ENCODE data around the gene APCDD1L. TPM values are rescaled to one million over a fixed set of nuclear protein-coding genes. Genes with fewer than 3 reads are reported as not detected.

The APCDD1L gene
- total RNA-seq, 1 donor: 16.3 TPM

DNA sequence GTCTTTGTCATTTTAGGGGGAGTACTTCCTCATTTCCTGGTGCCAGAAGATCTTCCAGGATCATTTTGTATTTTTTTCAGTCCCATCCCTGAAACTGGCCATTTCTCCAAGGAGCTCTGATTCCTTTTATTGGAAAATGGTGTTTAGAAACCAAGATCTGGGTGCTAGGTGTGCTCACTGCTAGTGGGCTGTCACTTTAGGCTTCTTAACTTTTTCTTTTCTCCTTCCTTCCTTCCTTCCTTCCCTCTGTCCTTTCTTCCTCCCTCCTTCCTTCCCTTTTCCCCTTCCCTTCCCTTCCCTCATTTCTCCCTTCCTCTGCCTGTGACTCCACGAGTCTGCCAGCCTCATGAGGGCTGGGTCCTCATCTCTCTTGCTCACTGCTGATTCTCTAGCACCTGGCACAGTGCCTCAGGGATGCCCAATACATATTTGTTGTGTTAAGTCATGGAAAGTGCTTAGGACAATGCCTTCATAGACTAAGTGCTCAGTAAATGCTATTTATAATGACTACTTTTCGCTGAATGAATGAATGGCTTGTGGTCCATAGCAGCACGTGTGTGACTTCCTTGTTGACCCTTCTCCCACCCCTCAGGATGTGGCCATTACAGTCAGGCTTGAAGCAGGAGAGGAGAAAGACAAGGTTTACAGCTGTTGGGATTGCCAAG lies 36.9 kb downstream of the APCDD1L start:
- Histone ChIP-seq H3K79me2 (ENCODE audit: insufficient read depth, low read length) (peaks cover 50% of the 10 kb centered on the region), H3K36me3 (ENCODE audit: insufficient read depth, low read length) (peaks cover 15% of the 10 kb centered on the region), H2AFZ (ENCODE audit: low read length) (no peak overlapping the region), H3K4me1 (ENCODE audit: insufficient read depth, low read length) (peaks cover 9% of the 10 kb centered on the region), H3K9me3 (ENCODE audit: low read depth, low read length) (peaks cover 2% of the 10 kb centered on the region), H4K20me1 (ENCODE audit: insufficient read depth, low read length) (no peaks in the 10 kb centered on the region), H3K27me3 (ENCODE audit: insufficient read depth, low read length) (no peaks in the 10 kb centered on the region), H3K27ac (ENCODE audit: low read depth, low read length) (no peak overlapping the region), H3K4me2 (ENCODE audit: insufficient read depth, low read length) (no peak overlapping the region), H3K4me3 (ENCODE audit: insufficient read depth, low read length) (no peak overlapping the region)
- DNase-seq (ENCODE audit: insufficient read length, low spot score, missing footprints): no peak
- TF ChIP-seq, protein P1, sequence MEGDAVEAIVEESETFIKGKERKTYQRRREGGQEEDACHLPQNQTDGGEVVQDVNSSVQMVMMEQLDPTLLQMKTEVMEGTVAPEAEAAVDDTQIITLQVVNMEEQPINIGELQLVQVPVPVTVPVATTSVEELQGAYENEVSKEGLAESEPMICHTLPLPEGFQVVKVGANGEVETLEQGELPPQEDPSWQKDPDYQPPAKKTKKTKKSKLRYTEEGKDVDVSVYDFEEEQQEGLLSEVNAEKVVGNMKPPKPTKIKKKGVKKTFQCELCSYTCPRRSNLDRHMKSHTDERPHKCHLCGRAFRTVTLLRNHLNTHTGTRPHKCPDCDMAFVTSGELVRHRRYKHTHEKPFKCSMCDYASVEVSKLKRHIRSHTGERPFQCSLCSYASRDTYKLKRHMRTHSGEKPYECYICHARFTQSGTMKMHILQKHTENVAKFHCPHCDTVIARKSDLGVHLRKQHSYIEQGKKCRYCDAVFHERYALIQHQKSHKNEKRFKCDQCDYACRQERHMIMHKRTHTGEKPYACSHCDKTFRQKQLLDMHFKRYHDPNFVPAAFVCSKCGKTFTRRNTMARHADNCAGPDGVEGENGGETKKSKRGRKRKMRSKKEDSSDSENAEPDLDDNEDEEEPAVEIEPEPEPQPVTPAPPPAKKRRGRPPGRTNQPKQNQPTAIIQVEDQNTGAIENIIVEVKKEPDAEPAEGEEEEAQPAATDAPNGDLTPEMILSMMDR (IDR thresholded peaks at IDR 0.05; ENCODE audit: extremely low read depth, low read depth, low read length): no peak

DNA sequence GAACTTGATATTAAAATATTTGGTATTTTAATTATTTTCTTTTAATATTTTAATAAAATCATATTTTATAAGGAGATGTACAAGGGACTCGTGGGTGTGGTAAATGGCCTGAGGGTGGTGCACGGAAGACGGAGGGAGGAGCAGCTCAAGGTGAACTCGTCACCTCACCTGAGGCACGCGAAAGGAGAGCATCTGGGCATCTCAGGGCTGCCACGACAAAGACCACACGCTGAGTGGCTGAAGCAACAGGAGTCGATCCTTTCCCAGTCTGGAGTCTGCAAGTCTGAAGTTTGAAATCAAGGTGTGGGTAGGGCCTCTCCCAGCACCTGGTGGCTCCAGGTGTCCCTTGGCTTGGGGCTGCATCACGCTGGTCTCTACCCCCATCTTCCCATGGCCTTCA lies 39.7 kb downstream of the APCDD1L start:
- Histone ChIP-seq H2AFZ (ENCODE audit: low read length) (no peak overlapping the region), H3K27me3 (ENCODE audit: insufficient read depth, low read length) (no peaks in the 10 kb centered on the region), H3K4me3 (ENCODE audit: insufficient read depth, low read length) (no peak overlapping the region), H3K36me3 (ENCODE audit: insufficient read depth, low read length) (peaks cover 12% of the 10 kb centered on the region), H3K27ac (ENCODE audit: low read depth, low read length) (no peak overlapping the region), H3K4me2 (ENCODE audit: insufficient read depth, low read length) (no peak overlapping the region), H3K4me1 (ENCODE audit: insufficient read depth, low read length) (no peaks in the 10 kb centered on the region), H4K20me1 (ENCODE audit: insufficient read depth, low read length) (peaks cover 3% of the 10 kb centered on the region), H3K9me3 (ENCODE audit: low read depth, low read length) (peaks cover 2% of the 10 kb centered on the region), H3K79me2 (ENCODE audit: insufficient read depth, low read length) (peaks cover 28% of the 10 kb centered on the region)
- TF ChIP-seq, protein P1 (IDR thresholded peaks at IDR 0.05; ENCODE audit: extremely low read depth, low read depth, low read length): no peak
- DNase-seq (ENCODE audit: insufficient read length, low spot score, missing footprints): no peak

DNA sequence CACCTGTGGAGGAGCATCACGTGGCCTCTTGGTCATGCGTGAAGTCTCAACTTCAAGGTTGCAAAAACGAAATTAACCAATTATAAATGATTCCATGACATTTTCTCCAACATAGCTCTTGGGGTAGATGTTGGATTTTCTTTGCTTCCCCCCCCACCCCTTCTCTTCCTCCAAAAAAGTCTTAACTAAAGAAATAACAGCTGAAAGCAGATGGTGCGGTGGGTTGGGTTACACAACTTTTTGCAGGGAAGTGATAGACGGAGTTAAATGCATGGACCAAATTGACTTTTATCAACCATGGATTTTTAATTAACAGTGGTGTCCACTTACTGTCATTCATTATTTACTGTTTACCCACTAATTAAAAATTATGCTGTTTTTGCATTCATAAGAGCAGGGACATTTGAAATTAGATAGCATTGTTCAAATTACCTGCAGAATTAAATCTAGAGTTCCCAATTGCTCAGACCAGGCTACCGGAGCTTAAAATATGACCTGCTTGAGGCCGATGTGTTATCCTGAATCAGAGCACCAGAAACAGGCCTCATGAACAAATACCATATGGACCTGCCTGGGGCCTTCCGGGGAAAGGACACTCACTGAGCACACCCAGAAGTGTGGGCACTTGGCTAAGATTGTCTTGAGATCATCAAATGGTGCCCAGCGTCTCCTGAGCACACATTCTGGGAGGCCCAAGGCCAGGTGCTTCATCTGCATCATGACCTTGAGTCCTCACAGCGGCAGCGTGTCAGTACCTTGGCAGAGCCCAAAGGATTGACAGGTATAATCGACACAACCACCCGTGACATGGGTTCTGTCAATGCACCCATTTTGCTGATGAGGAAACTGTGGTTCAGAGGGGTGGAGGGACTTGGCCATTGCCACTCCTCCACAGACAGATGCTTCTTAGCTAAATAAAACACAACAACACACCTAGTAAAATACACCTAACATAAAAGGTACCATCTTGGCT lies 41.5 kb downstream of the APCDD1L start:
- Histone ChIP-seq H4K20me1 (ENCODE audit: insufficient read depth, low read length) (peaks cover 6% of the 10 kb centered on the region), H2AFZ (ENCODE audit: low read length) (no peak overlapping the region), H3K27ac (ENCODE audit: low read depth, low read length) (no peak overlapping the region), H3K36me3 (ENCODE audit: insufficient read depth, low read length) (peaks cover 17% of the 10 kb centered on the region), H3K27me3 (ENCODE audit: insufficient read depth, low read length) (no peaks in the 10 kb centered on the region), H3K4me2 (ENCODE audit: insufficient read depth, low read length) (no peak overlapping the region), H3K4me1 (ENCODE audit: insufficient read depth, low read length) (no peaks in the 10 kb centered on the region), H3K9me3 (ENCODE audit: low read depth, low read length) (peaks cover 2% of the 10 kb centered on the region), H3K4me3 (ENCODE audit: insufficient read depth, low read length) (no peak overlapping the region), H3K79me2 (ENCODE audit: insufficient read depth, low read length) (peaks cover 21% of the 10 kb centered on the region)
- TF ChIP-seq, protein P1 (IDR thresholded peaks at IDR 0.05; ENCODE audit: extremely low read depth, low read depth, low read length): no peak
- DNase-seq (ENCODE audit: insufficient read length, low spot score, missing footprints): no peak

All from osteoblast (primary cell).